IMR-90 (cell line): ENCODE results near the gene RBM39. TPM values are rescaled to one million over a fixed set of nuclear protein-coding genes. Genes with fewer than 3 reads are reported as not detected.
A peak's percentile ranks its signal among the peaks of the same experiment; 100 is the strongest.

Experiments
- ATAC-seq: fragments of 200-7000 bp; cut with Tn5 transposase; 2 replicates; pipeline ENCODE4 v1.9.1; 2020; ENCODE audit warnings: low read depth, mild to moderate bottlenecking, moderate library complexity
- BruUV-seq: library from RNA; stranded (reverse); fragments of 400-500 nt; replicated peaks from 2 replicates; lab custom pipeline; 2021; lab: Mats Ljungman, UMichigan
- CTCF ChIA-PET: fragments of 300-600 bp; formaldehyde crosslinking; extraction: SDS; loops from one replicate; lab custom pipeline; 2021; ENCODE audit warnings: antibody characterized with exemption; lab: Yijun Ruan, JAX
- POLR2A ChIA-PET: fragments of 300-600 bp; sonication (Branson Sonifier 250); formaldehyde crosslinking; loops from one replicate; lab custom pipeline; 2022; ENCODE audit warnings: antibody characterized with exemption; ENCODE audit not compliant: unreplicated experiment; lab: Charles Lee
- DNase-seq: peaks from one replicate; pipeline ENCODE4 v3.0.0; 2013
- H2AFZ ChIP-seq: replicated peaks from 2 replicates; pipeline ENCODE3; 2013; ENCODE audit warnings: low read length, mild to moderate bottlenecking; ENCODE audit not compliant: poor library complexity
- H2AK5ac ChIP-seq: 2 replicates; pipeline ENCODE4 v1.6.1; 2013; ENCODE audit warnings: low read depth, low read length, inconsistent platforms
- H2AK9ac ChIP-seq: replicated peaks from 2 replicates; pipeline ENCODE3; 2013; ENCODE audit warnings: mild to moderate bottlenecking, low read depth, low read length, moderate library complexity; ENCODE audit not compliant: poor library complexity
- H2BK120ac ChIP-seq: 2 replicates; pipeline ENCODE4 v1.6.1; 2013; ENCODE audit warnings: low read depth, low read length, inconsistent platforms
- H2BK15ac ChIP-seq: 3 replicates; pipeline ENCODE4 v1.6.1; 2013; ENCODE audit warnings: low read depth, low read length, inconsistent platforms
- H2BK20ac ChIP-seq: 2 replicates; pipeline ENCODE4 v1.6.1; 2013; ENCODE audit warnings: low read depth, mild to moderate bottlenecking, inconsistent platforms, low read length, moderate library complexity
- H2BK5ac ChIP-seq: 2 replicates; pipeline ENCODE4 v1.6.1; 2013; ENCODE audit warnings: mild to moderate bottlenecking, low read depth, low read length, inconsistent platforms; ENCODE audit not compliant: poor library complexity, severe bottlenecking
- H3K14ac ChIP-seq: replicated peaks from 2 replicates; pipeline ENCODE4 v1.6.1; 2013; ENCODE audit warnings: low read depth, low read length, inconsistent platforms
- H3K18ac ChIP-seq: 2 replicates; pipeline ENCODE4 v1.6.1; 2013; ENCODE audit warnings: low read depth, low read length, control low read depth
- H3K23ac ChIP-seq: 2 replicates; pipeline ENCODE4 v1.6.1; 2013; ENCODE audit warnings: low read depth, low read length, inconsistent platforms
- H3K27ac ChIP-seq: 2 replicates; pipeline ENCODE4 v1.5.1; 2013; ENCODE audit warnings: mild to moderate bottlenecking, control low read depth, low read length; ENCODE audit not compliant: insufficient read depth
- H3K27me3 ChIP-seq: 2 replicates; pipeline ENCODE4 v1.6.1; 2013; ENCODE audit warnings: low read length; ENCODE audit not compliant: control insufficient read depth, insufficient read depth
- H3K36me3 ChIP-seq: 2 replicates; pipeline ENCODE4 v1.6.1; 2013; ENCODE audit warnings: low read length, mixed read lengths; ENCODE audit not compliant: control insufficient read depth, insufficient read depth
- H3K4ac ChIP-seq: 2 replicates; pipeline ENCODE4 v1.6.1; 2013; ENCODE audit warnings: low read depth, low read length, inconsistent platforms
- H3K4me1 ChIP-seq: 2 replicates; pipeline ENCODE4 v1.6.1; 2013; ENCODE audit warnings: low read length, mixed read lengths; ENCODE audit not compliant: control insufficient read depth, insufficient read depth
- H3K4me2 ChIP-seq: 2 replicates; pipeline ENCODE4 v1.6.1; 2013; ENCODE audit warnings: low read depth, mild to moderate bottlenecking, control low read depth, low read length, moderate library complexity
- H3K4me3 ChIP-seq: 2 replicates; pipeline ENCODE4 v1.5.1; 2013; ENCODE audit warnings: low read depth, mild to moderate bottlenecking, control low read depth, low read length, moderate library complexity; ENCODE audit not compliant: insufficient read depth
- H3K56ac ChIP-seq: 2 replicates; pipeline ENCODE4 v1.6.1; 2013; ENCODE audit warnings: low read length, inconsistent platforms; ENCODE audit not compliant: insufficient read depth; ENCODE audit errors: extremely low read depth
- H3K79me1 ChIP-seq, 2 experiments: 2 replicates each; pipeline ENCODE4 v1.6.1; 2013; ENCODE audit warnings: low read length in 2 of 2, inconsistent platforms in 1 of 2, low read depth in 1 of 2
- H3K9ac ChIP-seq: 2 replicates; pipeline ENCODE4 v1.6.1; 2013; ENCODE audit warnings: low read depth, low read length, control low read depth
- H3K9me1 ChIP-seq: 2 replicates; pipeline ENCODE4 v1.6.1; 2013; ENCODE audit warnings: low read length, inconsistent platforms; ENCODE audit not compliant: insufficient read depth
- H3K9me3 ChIP-seq: 2 replicates; pipeline ENCODE4 v1.6.1; 2013; ENCODE audit warnings: low read length; ENCODE audit not compliant: control insufficient read depth, insufficient read depth
- H4K20me1 ChIP-seq: 2 replicates; pipeline ENCODE4 v1.6.1; 2013; ENCODE audit warnings: low read length, inconsistent platforms; ENCODE audit not compliant: insufficient read depth
- H4K5ac ChIP-seq: 2 replicates; pipeline ENCODE4 v1.6.1; 2013; ENCODE audit warnings: mild to moderate bottlenecking, low read depth, low read length, control low read depth
- H4K8ac ChIP-seq, 2 experiments: 2 replicates each; pipeline ENCODE4 v1.6.1; 2013; ENCODE audit warnings: low read depth in 2 of 2, low read length in 2 of 2, control low read depth in 1 of 2, inconsistent platforms in 1 of 2
- H4K91ac ChIP-seq: 2 replicates; pipeline ENCODE4 v1.6.1; 2013; ENCODE audit warnings: low read depth, low read length, inconsistent platforms; ENCODE audit not compliant: insufficient read depth
- CHD1 ChIP-seq: IDR thresholded peaks from 2 replicates; pipeline ENCODE4 v1.6.1; 2012; ENCODE audit warnings: low read depth, low read length, improper control_type of control experiment
- FOS ChIP-seq: fragments of 150-350 bp; IDR thresholded peaks from 2 replicates; pipeline ENCODE4 v1.6.1; 2016; ENCODE audit warnings: low read depth, low read length
- MAZ ChIP-seq: IDR thresholded peaks from 2 replicates; pipeline ENCODE4 v1.6.1; 2012; ENCODE audit warnings: low read depth, mild to moderate bottlenecking, low read length, improper control_type of control experiment, moderate library complexity, borderline replicate concordance
- MXI1 ChIP-seq: IDR thresholded peaks from 2 replicates; pipeline ENCODE4 v1.6.1; 2012; ENCODE audit warnings: low read depth, mild to moderate bottlenecking, low read length, moderate library complexity, borderline replicate concordance
- POLR2A ChIP-seq: IDR thresholded peaks from 2 replicates; pipeline ENCODE4 v1.6.1; 2012; ENCODE audit warnings: mild to moderate bottlenecking, low read depth, low read length
- RAD21 ChIP-seq: IDR thresholded peaks from 2 replicates; pipeline ENCODE4 v1.6.1; 2012; ENCODE audit warnings: low read length, improper control_type of control experiment
- RCOR1 ChIP-seq: IDR thresholded peaks from 2 replicates; pipeline ENCODE4 v1.6.1; 2012; ENCODE audit warnings: mild to moderate bottlenecking, low read length, improper control_type of control experiment; ENCODE audit not compliant: insufficient replicate concordance
- RFX5 ChIP-seq: IDR thresholded peaks from 2 replicates; pipeline ENCODE4 v1.8.0; 2012; ENCODE audit warnings: low read depth, mild to moderate bottlenecking, low read length, moderate library complexity
- SMC3 ChIP-seq: fragments of 150-350 bp; IDR thresholded peaks from 2 replicates; pipeline ENCODE4 v1.6.1; 2016; ENCODE audit warnings: low read depth, mild to moderate bottlenecking, antibody characterized with exemption, low read length, moderate library complexity
- WGBS, 2 experiments: methylation state at CpG; one replicate each; pipeline versions ENCODE4 v1.1.5 to v1.1.7; 2013; ENCODE audit warnings: missing lambda C conversion rate in 2 of 2; ENCODE audit not compliant: insufficient read length in 1 of 2; ENCODE audit errors: extremely low coverage in 2 of 2; 5-methylcytosine and 5-hydroxymethylcytosine counted together
- dilution Hi-C: fragments of 300-500 bp; cut with HindIII; formaldehyde crosslinking; loops from one replicate; pipeline ENCODE4 v1.14.3; 2018; ENCODE audit warnings: low sequenced_read_pairs; ENCODE audit not compliant: unreplicated experiment
- in situ Hi-C: fragments of 300-500 bp; cut with MboI; formaldehyde crosslinking; loops from 3 replicates; pipeline ENCODE4 v1.14.3; 2019; ENCODE audit warnings: low sequenced_read_pairs, inconsistent platforms, mixed read lengths
- intact Hi-C: fragments of 100-400 bp; cut with micrococcal nuclease; formaldehyde crosslinking; loops from 2 replicates; pipeline ENCODE4 v1.10.0; 2022
- polyA plus RNA-seq, 3 experiments: library from polyadenylated mRNA; depleted of rRNA; stranded (reverse); fragments of >200 nt; gene quantifications; 2 replicates each; pipeline ENCODE4 v1.2.3, GENCODE V29; 2012; ENCODE audit warnings: low replicate concordance in 1 of 3
- total RNA-seq: library from RNA; depleted of rRNA; stranded (reverse); fragments of >200 nt; gene quantifications from 2 replicates; pipeline ENCODE4 v1.2.3, GENCODE V29; 2012
- TF ChIP-seq, protein P1 (sequence below): conservative IDR thresholded peaks from 2 replicates; pipeline ENCODE4 v1.5.1; 2012; ENCODE audit warnings: mild to moderate bottlenecking, low read depth, low read length, improper control_type of control experiment
- TF ChIP-seq, protein P2 (sequence below): fragments of 150-350 bp; IDR thresholded peaks from 2 replicates; pipeline ENCODE4 v1.6.1; 2016; ENCODE audit warnings: low read depth, mild to moderate bottlenecking, low read length, moderate library complexity, borderline replicate concordance

The RBM39 gene
- total and polyA plus RNA-seq, 2 of the 4 experiments (the other 2 are of a cell fraction): 106 to 166 TPM

GRCh38 chr20:35699957-35700624, 42.0 kb downstream of the RBM39 start (continued):
- TF ChIP-seq FOS: no peak

DNA sequence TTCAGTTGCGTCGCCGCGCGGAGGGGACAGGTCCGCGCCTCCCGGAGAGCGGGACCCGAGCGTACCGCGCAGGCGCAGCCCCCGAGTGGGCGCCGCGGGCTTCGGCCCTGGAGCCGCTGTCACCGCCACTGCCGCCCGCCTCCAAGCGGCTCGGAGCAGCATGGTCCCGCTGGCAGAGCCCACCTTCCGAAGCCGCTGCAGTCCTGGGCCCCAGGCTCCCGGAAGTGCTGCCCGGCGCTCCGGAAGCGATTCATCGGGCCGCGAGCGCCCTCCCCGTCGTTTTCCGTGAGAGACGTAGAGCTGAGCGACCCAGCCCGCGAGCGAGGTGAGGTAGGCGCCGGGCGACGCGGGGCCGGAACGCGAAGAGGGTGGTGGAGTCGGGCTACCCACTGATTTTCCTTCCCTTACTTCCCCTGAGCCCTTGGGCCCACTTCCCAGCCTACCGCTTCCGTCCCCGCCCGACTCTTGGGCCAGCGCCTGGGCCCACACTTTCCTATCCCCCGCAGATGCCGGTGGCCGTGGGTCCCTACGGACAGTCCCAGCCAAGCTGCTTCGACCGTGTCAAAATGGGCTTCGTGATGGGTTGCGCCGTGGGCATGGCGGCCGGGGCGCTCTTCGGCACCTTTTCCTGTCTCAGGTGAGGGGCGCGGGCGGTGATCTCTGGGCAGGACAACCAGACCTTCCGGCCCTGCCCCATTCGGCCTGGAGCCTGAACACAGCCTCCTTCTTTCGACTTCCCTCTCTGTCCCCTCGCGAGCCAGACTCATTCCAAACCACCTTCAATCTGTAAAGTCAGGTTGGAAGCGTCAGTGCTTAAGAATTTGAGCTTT, 42.7 kb downstream of the RBM39 start, which contains the start of the genes NFS1 and ROMO1:
NFS1 (minus strand) TSS at position 226 of the 830 bp plus-strand sequence; CDS start at position 162, 64 bp downstream.
ROMO1 (plus strand) TSS at position 279 of the 830 bp plus-strand sequence; CDS start at position 507, 228 bp downstream.
- peak within 1 kb of the TSS; percentile 95 for H3K23ac ChIP-seq
- peak within 1 kb of the TSS; percentile 98 for H3K4me2 ChIP-seq
- TF ChIP-seq, protein P1, sequence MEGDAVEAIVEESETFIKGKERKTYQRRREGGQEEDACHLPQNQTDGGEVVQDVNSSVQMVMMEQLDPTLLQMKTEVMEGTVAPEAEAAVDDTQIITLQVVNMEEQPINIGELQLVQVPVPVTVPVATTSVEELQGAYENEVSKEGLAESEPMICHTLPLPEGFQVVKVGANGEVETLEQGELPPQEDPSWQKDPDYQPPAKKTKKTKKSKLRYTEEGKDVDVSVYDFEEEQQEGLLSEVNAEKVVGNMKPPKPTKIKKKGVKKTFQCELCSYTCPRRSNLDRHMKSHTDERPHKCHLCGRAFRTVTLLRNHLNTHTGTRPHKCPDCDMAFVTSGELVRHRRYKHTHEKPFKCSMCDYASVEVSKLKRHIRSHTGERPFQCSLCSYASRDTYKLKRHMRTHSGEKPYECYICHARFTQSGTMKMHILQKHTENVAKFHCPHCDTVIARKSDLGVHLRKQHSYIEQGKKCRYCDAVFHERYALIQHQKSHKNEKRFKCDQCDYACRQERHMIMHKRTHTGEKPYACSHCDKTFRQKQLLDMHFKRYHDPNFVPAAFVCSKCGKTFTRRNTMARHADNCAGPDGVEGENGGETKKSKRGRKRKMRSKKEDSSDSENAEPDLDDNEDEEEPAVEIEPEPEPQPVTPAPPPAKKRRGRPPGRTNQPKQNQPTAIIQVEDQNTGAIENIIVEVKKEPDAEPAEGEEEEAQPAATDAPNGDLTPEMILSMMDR: peak; percentile 34; the same call in 1 of the 2 replicates
- TF ChIP-seq MAZ (peak; percentile 75; the same call in 1 of the 2 replicates), FOS (no peak), POLR2A (peak; percentile 78), RAD21 (0 out of 2 replicates have a peak, but pooled peaks have one; percentile 20), MXI1 (peak; percentile 87), RCOR1 (no peak), SMC3 (no peak), RFX5 (no peak), CHD1 (no peak)
- TF ChIP-seq, protein P2, sequence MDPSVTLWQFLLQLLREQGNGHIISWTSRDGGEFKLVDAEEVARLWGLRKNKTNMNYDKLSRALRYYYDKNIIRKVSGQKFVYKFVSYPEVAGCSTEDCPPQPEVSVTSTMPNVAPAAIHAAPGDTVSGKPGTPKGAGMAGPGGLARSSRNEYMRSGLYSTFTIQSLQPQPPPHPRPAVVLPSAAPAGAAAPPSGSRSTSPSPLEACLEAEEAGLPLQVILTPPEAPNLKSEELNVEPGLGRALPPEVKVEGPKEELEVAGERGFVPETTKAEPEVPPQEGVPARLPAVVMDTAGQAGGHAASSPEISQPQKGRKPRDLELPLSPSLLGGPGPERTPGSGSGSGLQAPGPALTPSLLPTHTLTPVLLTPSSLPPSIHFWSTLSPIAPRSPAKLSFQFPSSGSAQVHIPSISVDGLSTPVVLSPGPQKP: no peak
- peak within 1 kb of the TSS; percentile 95 for H3K4ac ChIP-seq
- intact Hi-C loops (loop anchor here (2.0 to 5.0 kb wide), 2 partner anchors 187 to 253 kb away; partner anchors contain the start of gene SCAND1), in situ Hi-C loops (no loop called here), dilution Hi-C loops (no loop called here)
- H3K9me1 ChIP-seq: peaks cover 11% of the 10 kb centered on the region
- peak within 1 kb of the TSS; percentile 97 for H2AK9ac ChIP-seq
- H4K5ac ChIP-seq: peak within 1 kb of the TSS; percentile 73
- H2BK120ac ChIP-seq: peak within 1 kb of the TSS; percentile 53
- ChIA-PET CTCF (no interaction called here), POLR2A (interaction anchor here (0.6 to 1.5 kb wide), 5 partner anchors 19 to 123 kb away, joined by 3 to 4 read pairs (median 3); partner anchors contain the start of gene RBM39)
- H2AK5ac ChIP-seq: peak within 1 kb of the TSS; percentile 92
- H3K27me3 ChIP-seq: no peaks in the 10 kb centered on the region
- peak within 1 kb of the TSS; percentile 78 for H3K9ac ChIP-seq
- H4K20me1 ChIP-seq: peaks cover 17% of the 10 kb centered on the region
- H3K14ac ChIP-seq: peak within 1 kb of the TSS; percentile 87
- peak within 1 kb of the TSS; percentile 77 for H3K27ac ChIP-seq
- H3K4me1 ChIP-seq: peaks cover 5% of the 10 kb centered on the region
- H4K8ac ChIP-seq: peak within 1 kb of the TSS; percentile 90 to 95
- BruUV-seq: TSS peak; percentile 83
- peak within 1 kb of the TSS; percentile 94 for H2AFZ ChIP-seq
- DNase-seq: peak; percentile 76
- peak within 1 kb of the TSS; percentile 65 for H2BK5ac ChIP-seq
- H3K4me3 ChIP-seq: peak within 1 kb of the TSS; percentile 73
- no peak within 1 kb of the TSS; the same call in 1 of the 2 replicates for H3K18ac ChIP-seq
- ATAC-seq: peak; percentile 84
- H4K91ac ChIP-seq: peak within 1 kb of the TSS; percentile 74
- peak within 1 kb of the TSS; percentile 81 for H3K56ac ChIP-seq
- peaks cover 26 to 66% of the 10 kb centered on the region in 2 experiments for H3K79me1 ChIP-seq
- no peak within 1 kb of the TSS; the same call in 2 of the 3 replicates for H2BK15ac ChIP-seq
- peaks cover 26% of the 10 kb centered on the region for H3K36me3 ChIP-seq
- H3K9me3 ChIP-seq: no peaks in the 10 kb centered on the region
- no peak within 1 kb of the TSS for H2BK20ac ChIP-seq
- 0% methylated on average over 54 of the region's 81 CpGs; no CpG with 5 or more reads in 1 of the 2 experiments for WGBS, 2 experiments
